ENCODE data around the gene ZG16B.

Gene ZG16B

GRCh38 chr16:2825906-2826305, 4.2 kb upstream of the ZG16B start:
- DNase-seq = no peak

GRCh38 chr16:2826591-2827373, 3.3 kb upstream of the ZG16B start:
- DNase-seq = no peak

- DNase-seq = no peak
These were observed 2.7 kb upstream of the ZG16B start for GRCh38 chr16:2827374-2827791.

DNA sequence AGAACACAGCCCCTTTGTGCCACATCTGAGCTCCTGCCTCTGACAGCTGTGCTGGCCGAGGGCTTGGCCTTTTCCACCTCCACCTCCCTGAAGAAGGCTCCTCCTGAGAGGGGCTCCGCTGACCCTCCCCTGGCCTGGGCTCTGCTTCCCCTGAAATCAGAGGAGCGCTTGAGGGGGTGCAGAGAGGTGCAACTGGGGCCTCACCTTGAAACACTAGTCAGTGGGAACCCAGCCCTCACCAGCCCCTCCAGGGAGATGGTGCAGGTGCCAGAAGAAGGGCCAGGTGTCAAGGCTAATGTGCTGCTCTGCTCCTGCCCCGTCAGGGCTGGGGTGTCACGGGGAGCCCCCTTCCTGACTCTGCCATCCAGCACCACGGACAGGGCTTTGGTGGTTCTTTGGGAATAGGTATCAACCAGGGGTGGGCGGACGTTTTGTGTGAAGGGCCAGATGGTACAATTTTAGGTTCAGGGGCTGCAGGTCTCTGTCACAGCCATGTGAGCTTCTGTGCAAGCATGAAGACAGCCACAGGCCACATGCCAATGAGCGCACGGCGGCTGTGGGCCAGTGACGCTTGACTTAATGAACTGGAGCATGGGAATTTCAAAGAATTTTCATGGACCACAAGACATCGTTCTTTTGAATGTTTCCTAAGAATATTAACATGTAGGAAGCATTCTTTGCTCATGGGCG, 2.1 kb upstream of the ZG16B start:
- DNase-seq = no peak

- no peak for DNase-seq
These were observed 1.6 kb upstream of the ZG16B start for GRCh38 chr16:2828521-2828840.

- DNase-seq = no peak
These were observed 1.1 kb upstream of the ZG16B start for GRCh38 chr16:2828876-2829430.

DNA sequence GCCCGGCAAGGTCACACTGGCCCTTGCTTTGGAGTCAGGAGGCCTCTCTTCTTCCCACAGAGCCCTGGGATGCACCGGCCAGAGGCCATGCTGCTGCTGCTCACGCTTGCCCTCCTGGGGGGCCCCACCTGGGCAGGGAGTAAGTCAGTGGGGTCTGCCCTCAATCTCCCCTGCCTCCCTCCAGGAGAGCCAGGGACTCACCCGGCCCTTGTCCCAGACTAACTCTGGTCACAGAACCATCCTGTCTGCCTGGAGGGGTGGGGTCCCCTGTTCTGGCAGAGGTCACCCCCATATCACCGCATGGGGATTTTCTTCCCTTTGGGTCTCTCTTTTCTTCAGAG, 222 bp downstream of the ZG16B start:
- DNase-seq = no peak

- no peak for DNase-seq
These were observed 1.1 kb downstream of the ZG16B start for GRCh38 chr16:2831203-2831602.

GRCh38 chr16:2833776-2834175, 3.7 kb downstream of the ZG16B start:
- no peak for DNase-seq

DNA sequence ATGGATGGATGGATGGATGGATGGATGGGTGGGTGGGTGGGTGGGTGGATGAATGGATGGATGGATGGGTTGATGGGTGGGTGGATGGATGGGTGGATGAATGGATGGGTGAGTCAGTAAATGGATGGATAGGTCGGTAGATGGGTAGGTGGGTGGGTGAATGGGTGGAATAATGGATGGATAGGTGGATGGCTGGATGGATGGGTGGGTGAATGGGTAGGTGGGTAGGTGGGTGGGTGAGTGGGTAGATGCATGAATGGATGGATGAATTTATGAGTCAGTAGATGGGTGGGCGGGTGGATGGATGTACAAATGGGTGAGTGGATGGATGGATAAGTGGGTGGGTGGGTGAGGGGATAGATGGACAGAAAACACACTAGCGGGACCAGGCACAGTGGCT, 4.9 kb downstream of the ZG16B start:
- DNase-seq = no peak

DNA sequence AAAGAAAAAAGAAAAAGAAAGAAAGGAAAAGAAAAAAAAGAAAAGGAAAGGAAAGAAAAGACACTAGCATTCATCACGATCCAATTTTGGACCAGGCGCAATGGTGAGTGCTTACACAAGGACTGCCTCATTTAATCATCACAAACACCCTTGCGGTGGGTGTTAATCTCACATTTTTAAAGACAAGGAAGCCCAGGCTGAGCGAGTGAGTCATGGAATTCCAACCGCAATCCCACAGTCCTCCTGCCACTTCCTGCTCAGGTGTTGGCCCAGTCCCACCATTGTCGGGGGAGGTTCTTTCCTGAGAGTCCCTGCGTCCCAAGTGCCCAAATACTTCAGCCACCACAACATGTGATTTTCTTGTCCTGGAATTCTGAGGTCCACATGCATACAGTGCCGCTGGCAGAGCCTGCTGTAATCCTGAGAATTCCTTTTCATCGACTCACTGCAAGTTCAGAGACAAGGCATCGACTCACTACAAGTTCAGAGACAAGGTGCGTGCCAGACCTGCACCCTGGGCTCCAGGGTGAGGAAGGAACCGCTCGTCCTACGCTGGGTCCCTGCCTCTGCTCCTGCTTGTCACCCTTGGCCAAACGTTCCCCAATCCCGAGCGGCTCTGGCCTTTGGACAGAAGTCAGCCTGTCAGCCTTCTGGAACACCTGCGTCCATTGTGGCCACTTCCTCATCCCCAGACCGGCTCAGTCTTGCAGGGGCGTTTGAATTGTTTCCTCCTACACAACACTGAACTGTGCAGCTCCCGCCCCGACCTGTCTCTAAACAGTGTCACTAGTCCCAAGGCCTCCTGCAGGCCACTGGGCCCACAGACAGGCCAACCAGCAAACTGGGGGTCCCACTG, 5.8 kb downstream of the ZG16B start:
- DNase-seq = no peak

DNA sequence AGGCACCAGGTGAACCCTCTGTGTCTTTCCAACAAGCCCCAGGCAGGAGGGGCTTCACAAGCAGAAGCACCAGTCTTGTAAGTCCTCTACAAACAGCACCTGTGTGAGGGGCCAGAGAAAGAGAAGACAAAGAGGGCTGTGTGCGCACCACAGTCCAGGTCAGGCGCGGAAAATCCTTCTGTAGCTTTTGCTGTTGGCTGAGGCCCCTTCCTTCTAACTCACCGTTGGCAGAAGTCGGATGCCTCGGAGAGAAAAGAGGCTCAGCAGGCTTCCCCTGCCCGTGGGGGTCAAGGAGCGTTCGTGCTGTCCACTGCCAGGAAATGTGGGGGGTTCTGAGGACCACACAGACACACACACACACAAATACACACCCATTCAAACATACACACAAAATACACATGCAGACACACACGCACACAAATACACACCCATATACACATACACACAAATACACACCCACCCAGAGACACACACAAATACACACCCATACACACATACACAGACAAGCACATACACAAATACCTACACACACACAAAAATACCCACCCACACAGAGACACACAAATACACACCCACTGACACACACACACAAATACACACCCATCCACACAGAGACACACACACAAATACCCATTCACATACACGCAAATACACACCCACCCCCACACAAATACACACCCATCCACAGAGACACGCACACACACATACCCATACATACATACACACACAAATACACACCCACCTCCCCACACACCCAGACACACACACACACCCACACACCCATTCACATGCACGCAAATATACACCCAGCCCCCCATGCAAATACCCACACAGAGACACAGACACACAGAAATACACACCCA, 6.8 kb downstream of the ZG16B start:
- DNase-seq = no peak

GRCh38 chr16:2838928-2839327, 8.8 kb downstream of the ZG16B start:
- DNase-seq = peak; percentile 35

DNA sequence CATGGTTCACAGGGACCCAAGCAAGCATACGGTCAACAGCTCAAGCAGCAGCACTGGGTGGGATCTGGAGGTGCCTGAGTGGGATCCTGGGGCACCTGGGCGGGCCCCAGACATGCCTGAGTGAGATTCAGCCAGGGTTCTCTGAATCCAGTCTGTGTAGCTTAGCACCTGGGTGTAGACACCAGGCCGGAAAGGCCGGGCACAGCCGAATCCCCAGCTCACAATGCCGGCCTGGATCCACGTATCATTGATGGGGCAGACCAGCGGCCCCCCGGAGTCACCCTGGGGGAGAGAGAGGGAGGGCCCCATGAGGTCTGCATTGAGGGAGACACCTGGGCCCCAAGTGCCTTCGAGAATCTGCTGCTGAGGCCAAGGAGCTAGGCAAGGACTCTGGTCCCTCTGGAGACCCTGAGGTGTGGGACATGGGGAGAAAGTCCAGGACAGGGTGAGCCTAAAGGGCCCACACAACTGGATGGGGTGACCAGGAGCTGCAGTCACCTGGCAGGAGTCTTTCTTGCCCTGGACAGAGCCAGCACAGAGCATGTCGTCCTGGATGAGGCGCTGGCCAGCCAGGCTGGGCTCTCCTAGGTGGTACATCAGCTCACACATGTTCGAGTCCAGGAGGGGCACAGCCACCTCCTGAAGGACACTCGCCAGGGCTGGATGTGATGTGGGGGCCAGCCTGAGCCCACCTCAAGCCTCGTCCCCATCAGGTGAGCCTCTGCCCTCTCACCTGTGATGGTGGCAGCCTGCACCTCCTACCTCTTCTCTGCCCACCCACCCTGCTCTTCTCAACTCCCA, 9.7 kb downstream of the ZG16B start:
- no peak for DNase-seq

- no peak for DNase-seq
These were observed 10.8 kb downstream of the ZG16B start for GRCh38 chr16:2840914-2841313.

DNA sequence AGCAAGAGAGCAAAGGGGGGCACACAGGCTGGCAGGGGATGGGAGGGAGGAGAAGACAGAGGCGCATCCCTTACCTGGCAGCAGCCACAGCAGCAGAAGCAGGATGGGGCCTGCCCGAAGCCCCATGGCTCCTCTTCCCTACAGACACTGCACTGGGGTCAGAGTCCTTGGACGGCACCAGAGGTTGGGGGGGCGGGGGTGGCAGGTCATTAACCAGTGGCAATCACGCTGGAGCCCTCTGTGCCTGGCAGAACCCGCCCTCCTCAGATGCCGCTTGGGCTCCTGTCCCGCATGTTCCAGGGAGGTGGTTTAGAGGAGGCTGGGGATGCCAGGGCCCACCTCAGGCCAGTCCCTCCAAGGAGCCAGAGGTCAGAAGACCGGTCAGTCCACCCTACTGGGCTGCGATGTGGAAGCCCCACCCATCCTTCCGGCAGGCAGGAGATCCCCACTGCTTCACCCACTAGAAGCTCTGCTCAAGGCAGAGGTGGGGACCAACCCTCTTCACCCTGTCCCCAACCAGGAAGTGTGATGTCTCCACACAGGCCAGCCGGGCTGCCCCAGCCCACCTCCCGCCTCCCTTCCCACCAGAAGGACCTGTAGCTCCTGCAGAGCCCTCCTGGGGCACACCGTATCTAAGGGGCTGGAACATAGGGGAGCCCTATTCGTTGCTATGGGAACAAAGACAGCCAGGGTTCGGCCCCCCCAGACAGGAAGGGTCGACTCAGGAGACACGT, 11.7 kb downstream of the ZG16B start:
- no peak for DNase-seq

DNA sequence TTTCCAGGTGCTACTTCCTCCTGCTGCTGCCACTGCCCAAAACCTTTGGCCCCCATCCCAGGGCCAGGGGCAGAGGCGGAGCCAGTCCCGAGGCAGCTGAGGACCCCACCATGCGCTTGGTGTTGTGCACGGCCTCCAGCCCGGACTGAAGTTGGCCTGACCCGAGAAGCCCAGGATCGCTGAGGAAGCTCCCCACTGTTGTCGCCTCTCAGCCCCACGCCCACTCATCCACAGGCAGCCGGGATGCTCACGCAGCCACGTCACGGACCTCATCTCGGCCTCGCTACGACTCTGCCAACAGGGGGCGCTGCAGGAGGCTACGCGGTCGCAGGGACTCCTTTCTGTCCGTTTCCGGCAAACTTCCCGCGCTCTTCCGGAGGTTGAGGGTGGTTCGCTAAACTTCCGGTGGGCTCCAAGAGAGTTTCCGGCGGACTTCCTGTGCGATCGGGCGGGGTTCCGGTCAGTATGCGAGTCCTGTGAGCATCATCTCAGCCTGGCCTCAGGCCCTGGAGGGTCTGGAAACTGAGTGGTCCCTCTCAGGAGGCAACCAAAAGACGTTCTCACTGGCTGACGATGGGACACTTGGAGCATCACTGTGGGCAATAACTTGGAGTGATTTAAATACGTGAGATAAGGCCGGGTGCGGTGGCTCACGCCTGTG, 12.4 kb downstream of the ZG16B start:
- DNase-seq = peak; percentile 62

DNA sequence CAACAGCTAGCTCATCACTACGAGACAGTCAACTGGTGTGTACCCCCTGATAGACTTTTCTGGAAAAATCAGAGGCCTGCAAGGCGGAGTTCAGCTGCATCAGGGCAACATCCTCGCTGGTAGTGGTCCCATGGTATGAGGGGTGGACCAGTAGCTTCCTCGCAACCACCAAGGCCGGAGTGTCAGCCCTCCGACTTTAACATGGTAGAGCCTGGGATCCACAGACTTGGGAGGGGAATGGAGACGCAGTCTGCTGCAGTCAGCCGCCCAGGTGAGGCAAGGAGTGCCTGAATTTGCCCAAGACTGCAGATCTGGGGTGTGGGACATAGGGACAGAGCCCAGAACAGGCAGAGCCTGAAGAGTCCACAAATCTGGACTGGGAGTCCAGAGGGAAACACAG, 13.4 kb downstream of the ZG16B start:
- DNase-seq = no peak

GRCh38 chr16:2845116-2845515, 15.0 kb downstream of the ZG16B start:
- DNase-seq = no peak

DNA sequence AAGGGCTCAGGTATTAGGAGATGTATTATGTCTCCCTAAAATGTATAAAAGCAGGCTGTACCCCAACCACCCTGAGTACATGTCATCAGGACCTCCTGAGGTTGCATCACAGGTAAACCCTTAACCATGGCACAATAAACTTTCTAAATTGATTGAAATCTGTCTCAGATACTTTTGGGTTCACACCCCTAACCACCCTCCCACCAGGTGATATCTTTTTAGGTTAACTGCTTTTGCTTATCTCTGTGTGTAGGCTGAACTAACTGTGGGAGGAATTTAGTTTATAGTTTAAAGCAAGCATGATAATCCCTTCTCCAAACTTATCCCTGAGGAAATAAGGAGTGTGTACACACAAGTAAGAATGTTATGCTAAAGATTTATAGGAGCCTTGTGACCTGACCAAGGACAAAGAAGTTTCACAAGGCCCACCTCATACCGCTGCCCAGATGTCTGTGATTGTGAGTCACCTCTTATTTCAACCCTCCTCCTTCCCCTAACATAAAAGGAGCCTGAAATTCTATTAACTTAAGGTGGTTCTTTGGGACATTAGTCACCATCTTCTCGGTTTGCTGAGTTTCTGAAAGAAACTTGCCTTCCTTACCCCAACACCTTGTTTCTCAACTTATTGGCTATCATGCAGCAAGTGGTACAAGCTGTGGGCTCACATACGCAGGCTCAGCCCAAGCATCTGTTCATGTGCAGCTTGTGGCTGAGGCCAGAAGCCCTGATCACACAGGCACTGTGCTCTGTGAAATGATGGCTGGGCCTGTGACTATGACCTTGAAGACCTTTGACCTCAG, 16.6 kb downstream of the ZG16B start:
- no peak for DNase-seq
